ENCODE measurements around the gene PTPRD. TPM values are rescaled to one million over a fixed set of nuclear protein-coding genes. Genes with fewer than 3 reads are reported as not detected.

Gene PTPRD
- total RNA-seq, 1 donor from 2014 or later: 5.7 TPM

DNA sequence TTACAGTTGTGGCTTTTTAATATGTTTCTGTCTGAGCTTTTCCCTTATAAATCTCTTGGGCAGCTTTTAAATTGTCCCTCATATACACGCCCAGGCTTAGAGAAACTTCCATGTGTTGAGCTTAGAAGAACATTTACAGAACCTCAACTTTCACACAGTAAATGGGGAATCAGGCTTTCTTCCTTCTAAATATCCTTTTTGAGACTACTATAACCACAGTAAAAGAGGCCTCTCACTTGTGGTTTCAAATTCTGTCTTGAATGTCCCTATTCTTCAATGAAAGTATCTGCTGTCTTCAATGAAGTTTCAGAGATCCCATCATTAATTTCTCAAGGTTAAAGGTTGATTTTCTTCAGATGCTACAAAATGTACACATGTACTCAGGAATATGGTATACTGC is 2224.7 kb downstream of the PTPRD start:
- Mint-ChIP-seq H3K36me3 (ENCODE audit: low read depth) (no peaks in the 10 kb centered on the region), H3K4me3 (ENCODE audit: unreplicated experiment) (no peak overlapping the region), H3K27ac (ENCODE audit: unreplicated experiment) (no peak overlapping the region), H3K9me3 (ENCODE audit: low read depth) (no peaks in the 10 kb centered on the region), H3K27me3 (ENCODE audit: low read depth) (no peaks in the 10 kb centered on the region), H3K4me1 (ENCODE audit: low read depth) (peaks cover 8% of the 10 kb centered on the region)
- DNase-seq (ENCODE audit: low spot score): no peak
- TF ChIP-seq, protein P1, sequence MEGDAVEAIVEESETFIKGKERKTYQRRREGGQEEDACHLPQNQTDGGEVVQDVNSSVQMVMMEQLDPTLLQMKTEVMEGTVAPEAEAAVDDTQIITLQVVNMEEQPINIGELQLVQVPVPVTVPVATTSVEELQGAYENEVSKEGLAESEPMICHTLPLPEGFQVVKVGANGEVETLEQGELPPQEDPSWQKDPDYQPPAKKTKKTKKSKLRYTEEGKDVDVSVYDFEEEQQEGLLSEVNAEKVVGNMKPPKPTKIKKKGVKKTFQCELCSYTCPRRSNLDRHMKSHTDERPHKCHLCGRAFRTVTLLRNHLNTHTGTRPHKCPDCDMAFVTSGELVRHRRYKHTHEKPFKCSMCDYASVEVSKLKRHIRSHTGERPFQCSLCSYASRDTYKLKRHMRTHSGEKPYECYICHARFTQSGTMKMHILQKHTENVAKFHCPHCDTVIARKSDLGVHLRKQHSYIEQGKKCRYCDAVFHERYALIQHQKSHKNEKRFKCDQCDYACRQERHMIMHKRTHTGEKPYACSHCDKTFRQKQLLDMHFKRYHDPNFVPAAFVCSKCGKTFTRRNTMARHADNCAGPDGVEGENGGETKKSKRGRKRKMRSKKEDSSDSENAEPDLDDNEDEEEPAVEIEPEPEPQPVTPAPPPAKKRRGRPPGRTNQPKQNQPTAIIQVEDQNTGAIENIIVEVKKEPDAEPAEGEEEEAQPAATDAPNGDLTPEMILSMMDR (IDR thresholded peaks at IDR 0.05): no peak

DNA sequence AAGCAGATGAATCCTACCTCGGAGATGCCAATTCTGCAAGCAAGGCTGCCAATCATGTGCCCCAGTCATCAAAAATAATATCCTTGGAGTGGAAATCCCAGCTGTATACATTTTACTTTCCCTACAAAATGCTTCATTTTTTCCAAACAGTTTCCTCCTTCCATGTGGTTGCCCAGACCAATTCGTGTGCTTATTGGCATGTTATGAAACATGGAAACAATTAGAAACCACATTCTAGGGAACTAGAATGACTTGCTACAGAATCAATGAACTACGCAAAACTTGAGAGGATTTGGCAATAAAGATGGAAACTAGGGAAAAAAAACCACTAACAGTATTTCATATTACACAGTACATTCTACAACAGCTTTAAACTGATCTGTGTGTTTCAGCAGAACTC is 2228.7 kb downstream of the PTPRD start:
- Mint-ChIP-seq H3K27ac (ENCODE audit: unreplicated experiment) (no peak overlapping the region), H3K27me3 (ENCODE audit: low read depth) (peaks cover 1% of the 10 kb centered on the region), H3K36me3 (ENCODE audit: low read depth) (no peaks in the 10 kb centered on the region), H3K4me1 (ENCODE audit: low read depth) (peaks cover 3% of the 10 kb centered on the region), H3K9me3 (ENCODE audit: low read depth) (no peaks in the 10 kb centered on the region), H3K4me3 (ENCODE audit: unreplicated experiment) (no peak overlapping the region)
- no peak for DNase-seq (ENCODE audit: low spot score)
- TF ChIP-seq, protein P1 (IDR thresholded peaks at IDR 0.05): no peak

DNA sequence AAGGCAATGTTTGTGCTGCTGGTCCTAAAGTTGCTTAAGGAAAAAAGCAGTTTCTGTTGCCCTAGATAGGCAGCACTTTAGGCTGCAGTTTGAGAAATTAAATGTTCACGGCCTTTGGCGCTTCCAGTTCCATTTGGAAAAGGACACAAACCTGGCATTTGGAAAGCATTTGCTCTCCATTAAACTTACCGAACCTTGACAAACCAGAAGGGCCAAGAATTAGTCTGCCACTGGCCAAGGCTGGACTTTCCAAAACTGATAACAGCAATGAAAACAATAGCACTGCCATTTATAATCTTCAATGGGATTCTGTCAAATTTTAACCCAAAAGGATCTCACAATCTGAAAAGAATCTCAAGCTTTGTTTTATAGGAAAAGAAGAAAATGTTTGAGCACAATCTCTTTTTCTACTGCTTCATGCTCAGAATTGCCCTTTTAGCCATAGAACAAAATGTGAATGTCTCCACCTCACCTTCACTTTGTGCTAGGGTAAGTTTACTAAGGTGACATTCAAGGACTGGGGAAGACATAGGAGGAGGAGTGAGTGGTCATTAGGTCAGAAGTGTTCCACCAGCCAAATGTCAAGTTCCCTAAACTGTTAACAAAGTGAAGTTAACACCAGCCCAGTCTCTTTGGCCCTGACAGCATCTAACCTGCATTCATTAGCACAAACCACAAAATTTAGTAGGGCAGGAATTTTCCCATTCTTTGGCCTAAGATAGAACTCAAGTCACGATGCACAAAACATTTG is 2229.8 kb downstream of the PTPRD start:
- Mint-ChIP-seq H3K9me3 (ENCODE audit: low read depth) (no peaks in the 10 kb centered on the region), H3K27ac (ENCODE audit: unreplicated experiment) (no peak overlapping the region), H3K4me3 (ENCODE audit: unreplicated experiment) (no peak overlapping the region)

DNA sequence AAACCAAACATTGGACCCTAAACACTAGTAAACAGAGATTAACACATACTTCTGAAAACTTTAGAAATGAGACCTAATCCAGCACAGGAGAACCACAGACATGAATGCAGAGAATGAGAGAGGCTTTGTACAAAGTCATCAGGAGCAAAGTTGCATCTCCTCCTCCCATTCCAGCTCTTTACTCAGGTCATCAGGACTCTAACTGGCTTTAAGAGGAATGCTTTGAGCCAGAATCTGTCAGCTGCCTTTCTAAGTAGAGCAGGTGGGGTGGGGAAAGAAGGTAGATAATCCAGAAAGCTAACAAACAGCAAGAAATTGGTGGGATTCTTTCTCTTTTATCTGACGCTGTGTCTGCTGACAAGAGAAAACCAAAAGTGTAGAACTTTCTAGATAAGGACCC is 2230.5 kb downstream of the PTPRD start:
- peaks cover 1% of the 10 kb centered on the region for H3K27me3 Mint-ChIP-seq (ENCODE audit: low read depth)
- TF ChIP-seq, protein P1 (IDR thresholded peaks at IDR 0.05): no peak
- peaks cover 3% of the 10 kb centered on the region for H3K4me1 Mint-ChIP-seq (ENCODE audit: low read depth)
- DNase-seq (ENCODE audit: low spot score): no peak
- no peak overlapping the region for H3K27ac Mint-ChIP-seq (ENCODE audit: unreplicated experiment)
- H3K4me3 Mint-ChIP-seq (ENCODE audit: unreplicated experiment): no peak overlapping the region
- no peaks in the 10 kb centered on the region for H3K36me3 Mint-ChIP-seq (ENCODE audit: low read depth)
- H3K9me3 Mint-ChIP-seq (ENCODE audit: low read depth): no peaks in the 10 kb centered on the region

More for the DNA sequence above, 2229.8 kb downstream of the PTPRD start:
- TF ChIP-seq, protein P1 (IDR thresholded peaks at IDR 0.05): no peak
- Mint-ChIP-seq H3K27me3 (ENCODE audit: low read depth) (peaks cover 1% of the 10 kb centered on the region), H3K4me1 (ENCODE audit: low read depth) (peaks cover 3% of the 10 kb centered on the region), H3K36me3 (ENCODE audit: low read depth) (no peaks in the 10 kb centered on the region)
- no peak for DNase-seq (ENCODE audit: low spot score)

DNA sequence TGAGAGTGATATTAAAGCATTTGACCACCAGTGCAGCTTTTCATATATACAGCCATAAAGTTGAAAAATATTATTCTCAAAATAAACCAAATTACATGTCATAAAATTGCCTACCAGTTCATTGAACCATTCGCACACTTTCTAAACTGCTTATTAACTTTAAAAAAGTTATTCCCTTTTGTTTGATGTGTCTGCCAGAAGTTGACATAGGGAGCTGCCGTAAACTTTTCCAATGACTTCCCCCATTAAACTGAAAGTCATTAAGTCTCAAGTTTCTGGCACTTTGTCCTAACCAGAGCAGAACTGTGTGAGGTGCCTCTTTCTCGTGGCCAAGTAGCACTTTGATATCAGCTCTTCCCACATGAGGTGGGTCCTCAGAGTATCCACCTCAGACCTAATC is 2231.2 kb downstream of the PTPRD start:
- DNase-seq (ENCODE audit: low spot score): no peak
- Mint-ChIP-seq H3K27me3 (ENCODE audit: low read depth) (peaks cover 1% of the 10 kb centered on the region), H3K36me3 (ENCODE audit: low read depth) (no peaks in the 10 kb centered on the region), H3K4me3 (ENCODE audit: unreplicated experiment) (no peak overlapping the region), H3K27ac (ENCODE audit: unreplicated experiment) (no peak overlapping the region), H3K9me3 (ENCODE audit: low read depth) (no peaks in the 10 kb centered on the region), H3K4me1 (ENCODE audit: low read depth) (peaks cover 3% of the 10 kb centered on the region)
- TF ChIP-seq, protein P1 (IDR thresholded peaks at IDR 0.05): no peak

Data from chondrocyte (in vitro differentiated cells).